HG03108 (cell line): ENCODE measurements around the gene B4GALT2.

Experiments
- ATAC-seq: cut with Tn5 transposase; IDR thresholded peaks from one replicate; pipeline ENCODE4 v1.9.1; 2021; ENCODE audit warnings: moderate library complexity; ENCODE audit not compliant: unreplicated experiment

B4GALT2 gene

GRCh38 chr1:43969416-43969745, 9.6 kb upstream of the B4GALT2 start:
- no peak for ATAC-seq

GRCh38 chr1:43969746-43970466, 9.1 kb upstream of the B4GALT2 start, which contains the start of gene DPH2:
Gene DPH2 (plus strand): TSS chr1:43970010. CDS start chr1:43970176, 166 bp downstream.
- peak; percentile 81 for ATAC-seq

- ATAC-seq: no peak
Observed at GRCh38 chr1:43970502-43970901, 8.5 kb upstream of the B4GALT2 start.

- no peak for ATAC-seq
Observed at GRCh38 chr1:43970911-43971310, 8.1 kb upstream of the B4GALT2 start.

GRCh38 chr1:43971336-43971980, 7.6 kb upstream of the B4GALT2 start:
- no peak for ATAC-seq

GRCh38 chr1:43973981-43974442, 5.0 kb upstream of the B4GALT2 start:
- no peak for ATAC-seq

- peak; percentile 49 for ATAC-seq
Observed at GRCh38 chr1:43974443-43975248, 4.4 kb upstream of the B4GALT2 start, which contains the start of gene ATP6V0B. Gene ATP6V0B (plus strand): TSS chr1:43974960. CDS start chr1:43975041, 81 bp downstream.

GRCh38 chr1:43975249-43975961, 3.6 kb upstream of the B4GALT2 start:
- ATAC-seq: no peak

- no peak for ATAC-seq
Observed at GRCh38 chr1:43976045-43976444, 3.0 kb upstream of the B4GALT2 start.

GRCh38 chr1:43976890-43977289, 2.1 kb upstream of the B4GALT2 start:
- no peak for ATAC-seq

GRCh38 chr1:43977376-43978263, 1.4 kb upstream of the B4GALT2 start:
- ATAC-seq: no peak

- no peak for ATAC-seq
Observed at GRCh38 chr1:43978264-43978550, 803 bp upstream of the B4GALT2 start.

GRCh38 chr1:43979261-43979527, 184 bp downstream of the B4GALT2 start:
- ATAC-seq: no peak

GRCh38 chr1:43979528-43980254, 681 bp downstream of the B4GALT2 start:
- ATAC-seq: no peak

- no peak for ATAC-seq
Observed at GRCh38 chr1:43980255-43981134, 1.5 kb downstream of the B4GALT2 start.

- no peak for ATAC-seq
Observed at GRCh38 chr1:43981135-43981491, 2.1 kb downstream of the B4GALT2 start.

GRCh38 chr1:43981636-43982035, 2.6 kb downstream of the B4GALT2 start:
- ATAC-seq: no peak

GRCh38 chr1:43982241-43982640, 3.2 kb downstream of the B4GALT2 start:
- ATAC-seq: no peak

GRCh38 chr1:43982808-43983207, 3.8 kb downstream of the B4GALT2 start:
- no peak for ATAC-seq
